D721Med (cell line): Measurements from ENCODE around the gene ELK4.

Source experiments
- DNase-seq: peaks from one replicate; pipeline ENCODE4 v3.0.0; 2011; ENCODE audit warnings: low spot score; ENCODE audit not compliant: insufficient read length
- FAIRE-seq: peaks from 2 replicates; lab custom pipeline; 2011; peaks lifted over from hg19 to GRCh38; lab: Jason Lieb, UNC
- TF ChIP-seq, protein P1 (sequence below): IDR thresholded peaks from 2 replicates; pipeline ENCODE4 v1.5.1; 2012; ENCODE audit warnings: mild to moderate bottlenecking, control low read depth; ENCODE audit not compliant: insufficient read depth; ENCODE audit errors: missing control alignments

ELK4 gene

DNA sequence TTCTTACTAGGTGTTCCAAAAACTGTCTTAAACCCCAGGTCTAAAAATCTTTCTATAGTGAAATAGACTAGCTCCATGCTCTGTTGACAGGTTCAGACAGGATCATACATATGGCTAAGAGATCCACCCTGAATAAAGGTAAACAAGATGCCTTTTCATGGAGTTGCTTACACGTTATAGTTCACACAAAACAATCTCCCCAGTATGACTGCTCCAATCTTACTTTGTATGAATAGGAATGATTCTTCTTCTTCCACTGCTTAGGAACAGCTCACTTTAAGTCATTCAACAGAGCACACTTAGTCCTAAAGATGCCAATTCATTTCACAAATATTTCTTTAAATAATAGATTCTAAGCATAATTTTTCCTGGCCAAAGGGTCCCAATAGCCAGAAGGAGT is 16.0 kb downstream of the ELK4 start:
- no peak for DNase-seq
- TF ChIP-seq, protein P1, sequence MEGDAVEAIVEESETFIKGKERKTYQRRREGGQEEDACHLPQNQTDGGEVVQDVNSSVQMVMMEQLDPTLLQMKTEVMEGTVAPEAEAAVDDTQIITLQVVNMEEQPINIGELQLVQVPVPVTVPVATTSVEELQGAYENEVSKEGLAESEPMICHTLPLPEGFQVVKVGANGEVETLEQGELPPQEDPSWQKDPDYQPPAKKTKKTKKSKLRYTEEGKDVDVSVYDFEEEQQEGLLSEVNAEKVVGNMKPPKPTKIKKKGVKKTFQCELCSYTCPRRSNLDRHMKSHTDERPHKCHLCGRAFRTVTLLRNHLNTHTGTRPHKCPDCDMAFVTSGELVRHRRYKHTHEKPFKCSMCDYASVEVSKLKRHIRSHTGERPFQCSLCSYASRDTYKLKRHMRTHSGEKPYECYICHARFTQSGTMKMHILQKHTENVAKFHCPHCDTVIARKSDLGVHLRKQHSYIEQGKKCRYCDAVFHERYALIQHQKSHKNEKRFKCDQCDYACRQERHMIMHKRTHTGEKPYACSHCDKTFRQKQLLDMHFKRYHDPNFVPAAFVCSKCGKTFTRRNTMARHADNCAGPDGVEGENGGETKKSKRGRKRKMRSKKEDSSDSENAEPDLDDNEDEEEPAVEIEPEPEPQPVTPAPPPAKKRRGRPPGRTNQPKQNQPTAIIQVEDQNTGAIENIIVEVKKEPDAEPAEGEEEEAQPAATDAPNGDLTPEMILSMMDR = no peak
- FAIRE-seq = no peak

DNA sequence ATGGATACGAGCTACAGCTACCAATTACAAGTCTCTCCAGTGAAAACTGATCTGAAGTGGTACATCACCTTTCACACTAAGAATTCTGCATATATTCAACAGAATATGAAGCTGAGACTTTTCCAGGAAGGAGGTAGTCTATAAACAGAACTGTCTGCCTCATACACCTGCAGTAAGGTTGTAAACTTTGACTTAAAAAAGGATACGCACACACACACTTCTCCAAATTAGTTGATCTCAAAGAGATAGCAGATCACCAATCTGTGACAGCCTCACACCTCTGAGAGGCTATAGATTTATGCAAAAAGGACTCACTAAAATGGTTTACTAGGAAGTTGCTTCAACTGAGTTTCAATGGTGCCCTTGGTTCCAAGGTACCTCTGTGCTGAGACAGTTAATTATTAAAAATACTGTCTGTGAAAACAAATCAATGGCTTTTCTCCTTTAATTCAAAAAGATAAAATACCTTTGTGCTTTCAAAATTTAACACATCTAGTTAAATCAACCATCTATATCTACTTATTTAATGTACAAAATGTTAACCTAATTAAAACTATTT is 17.9 kb downstream of the ELK4 start:
- DNase-seq = no peak
- TF ChIP-seq, protein P1 = no peak
- FAIRE-seq = no peak

DNA sequence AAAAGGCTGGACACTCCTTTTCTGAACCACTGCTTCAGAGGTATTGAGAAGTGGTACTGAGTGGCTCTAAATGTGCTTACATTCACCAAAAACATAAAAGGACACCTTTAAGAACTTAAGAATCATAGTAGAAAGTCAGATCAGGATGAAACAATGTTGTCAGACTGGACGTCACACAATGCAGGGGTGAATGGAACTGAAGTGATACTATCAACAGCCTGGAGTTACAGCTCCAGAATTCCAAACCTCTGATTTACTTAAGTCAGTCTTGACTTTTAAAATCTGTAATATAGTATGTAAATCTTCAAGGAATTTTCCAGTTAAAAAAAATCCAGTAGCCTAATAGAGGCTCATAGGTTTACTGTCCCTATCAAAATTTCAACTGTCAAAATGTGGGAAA is 19.3 kb downstream of the ELK4 start:
- FAIRE-seq = no peak
- no peak for DNase-seq
- TF ChIP-seq, protein P1 = no peak

DNA sequence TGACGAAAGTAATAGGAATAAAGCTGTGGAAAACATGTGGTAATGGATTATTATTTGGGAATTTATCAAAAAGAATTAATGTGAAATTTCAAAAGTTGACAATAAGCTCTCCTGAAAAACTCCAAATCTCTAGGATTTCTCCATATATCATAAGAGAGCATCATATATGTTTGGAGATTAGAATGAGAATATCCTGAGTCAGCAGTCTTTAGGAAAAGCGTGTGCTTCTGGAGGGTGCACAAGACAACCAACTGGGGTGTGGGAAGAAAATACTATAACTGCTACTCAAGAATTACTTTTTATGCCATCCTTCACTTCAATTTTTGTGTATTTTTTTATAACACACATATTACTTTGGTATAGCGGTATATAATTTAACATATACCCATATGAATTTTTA is 19.7 kb downstream of the ELK4 start:
- FAIRE-seq = no peak
- no peak for DNase-seq
- TF ChIP-seq, protein P1 = no peak

DNA sequence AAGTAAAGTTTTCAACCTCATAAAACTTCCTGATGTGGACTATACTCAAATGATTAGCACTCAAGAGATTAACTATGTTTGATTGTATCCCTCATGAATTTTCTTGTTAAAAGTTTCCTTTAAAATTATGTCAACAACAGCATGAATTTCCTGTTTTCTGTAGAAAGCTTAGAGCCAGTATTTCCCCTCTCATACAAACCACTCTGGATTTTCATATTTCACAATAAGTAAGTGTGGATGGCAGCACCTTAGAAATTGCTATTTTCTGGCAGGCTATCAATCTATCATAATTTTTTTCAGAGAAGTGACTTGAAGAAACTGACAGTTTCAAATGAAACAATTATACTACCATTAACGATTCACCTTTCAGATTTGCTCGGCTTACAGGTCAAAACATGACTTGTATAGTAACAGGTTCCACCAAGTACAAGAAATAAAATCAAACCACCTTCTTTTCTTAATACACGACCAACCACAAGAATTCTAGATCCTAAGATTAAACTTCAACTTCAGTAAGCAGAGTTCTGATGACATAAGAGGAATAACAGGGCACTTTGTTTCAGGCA is 20.8 kb downstream of the ELK4 start:
- TF ChIP-seq, protein P1 = no peak
- FAIRE-seq = no peak
- no peak for DNase-seq

DNA sequence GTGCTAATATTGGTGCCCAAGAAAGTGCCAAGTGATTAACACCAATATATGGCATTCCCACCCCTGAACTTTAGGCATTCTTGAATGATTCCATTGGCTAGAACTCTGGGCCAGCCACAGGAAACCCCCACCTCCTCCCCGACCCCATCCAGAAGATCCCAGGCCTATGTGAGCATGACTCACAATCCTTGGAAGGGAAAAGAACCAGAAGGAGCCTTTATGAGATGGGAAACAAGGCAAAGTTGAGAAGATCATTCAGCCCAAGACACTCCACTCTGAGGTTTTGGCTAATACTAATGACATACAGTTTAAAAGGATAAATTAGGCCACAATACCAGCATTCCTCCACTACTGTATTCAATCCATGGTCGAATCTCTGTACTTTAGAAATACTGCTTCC is 21.8 kb downstream of the ELK4 start:
- DNase-seq = no peak
- peak; percentile 80 for FAIRE-seq
- TF ChIP-seq, protein P1 = no peak

DNA sequence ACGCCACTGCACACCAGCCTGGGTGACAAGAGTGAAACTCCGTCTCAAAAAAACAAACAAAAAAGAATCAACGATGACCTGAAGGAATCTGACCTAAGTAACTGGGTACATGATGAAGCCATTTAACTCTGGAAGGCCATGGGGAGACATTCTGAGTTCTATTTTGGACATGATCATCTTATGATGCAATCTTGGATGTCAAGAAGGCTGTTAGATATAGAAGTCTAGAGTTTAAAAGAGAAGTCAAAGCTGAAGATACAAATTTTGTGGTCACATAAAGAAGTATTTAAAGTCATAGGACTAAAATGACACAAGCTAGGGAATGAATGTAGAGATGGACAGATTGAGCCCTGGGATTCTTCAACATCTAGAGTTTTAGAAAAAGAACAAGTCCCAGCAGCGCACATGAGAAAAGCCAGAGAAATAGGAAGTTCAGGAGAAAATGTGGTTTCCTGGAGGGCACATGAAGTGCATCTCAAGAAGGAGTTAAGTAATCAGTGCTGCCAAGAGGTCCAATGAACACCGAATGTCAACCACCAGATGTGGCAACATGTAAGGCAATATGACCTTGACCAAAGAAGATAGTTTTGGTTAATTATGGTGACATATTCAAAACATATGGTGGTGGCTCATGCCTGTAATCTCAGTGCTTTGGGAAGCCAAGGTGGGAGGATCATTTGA is 26.8 kb downstream of the ELK4 start:
- TF ChIP-seq, protein P1 = no peak
- DNase-seq (no peak), FAIRE-seq (no peak)
